ENCODE data around the gene MYL11. TPM values are rescaled to one million over a fixed set of nuclear protein-coding genes. Genes with fewer than 3 reads are reported as not detected.
"Not testable (repeated sequence)": the region's sequence is repeated elsewhere in the genome, so short reads cannot be mapped to it uniquely, and the experiment has no call there.

MYL11 gene
- total RNA-seq, 1 experiment from 2014 or later, result not detected

- H3K27me3 ChIP-seq (ENCODE audit: control insufficient read depth, insufficient read depth, low read length), result no peaks in the 10 kb centered on the region
- in situ Hi-C loops (cut with HindIII; ENCODE audit: low pct_unique_long_range_greater_than_20kb, low sequenced_read_pairs) (no loop called here), intact Hi-C loops (cut with micrococcal nuclease; ENCODE audit: unreplicated experiment) (no loop called here)
- ChIA-PET POLR2A (no interaction called here), CTCF (no interaction called here)
- H3K9me3 ChIP-seq (ENCODE audit: control insufficient read depth, insufficient read depth, low read depth, low read length), result no peaks in the 10 kb centered on the region
- DNase-seq (ENCODE audit: low read depth, low spot score), result no peak
- no peak for ATAC-seq
- 0 out of 2 replicates have a peak, but pooled peaks cover 2% of the 10 kb centered on the region for H3K4me1 ChIP-seq (ENCODE audit: control insufficient read depth, insufficient read depth, low read length)
- no TSS peak for BruUV-seq (replicated peaks)
- H3K27ac ChIP-seq (ENCODE audit: low read length), result no peak overlapping the region
- H3K36me3 ChIP-seq (ENCODE audit: control insufficient read depth, insufficient read depth, low read length), result no peaks in the 10 kb centered on the region
- H3K4me3 ChIP-seq (ENCODE audit: low read depth in 2 of 2, low read length in 2 of 2), result no peak overlapping the region
- TF ChIP-seq POLR2AphosphoS5 (IDR thresholded peaks at IDR 0.05; ENCODE audit: low read depth, low read length), result no peak
- no peak for TF ChIP-seq TCF7L2 (IDR thresholded peaks at IDR 0.05; ENCODE audit: low read depth, low read length)
- TF ChIP-seq, protein P1, sequence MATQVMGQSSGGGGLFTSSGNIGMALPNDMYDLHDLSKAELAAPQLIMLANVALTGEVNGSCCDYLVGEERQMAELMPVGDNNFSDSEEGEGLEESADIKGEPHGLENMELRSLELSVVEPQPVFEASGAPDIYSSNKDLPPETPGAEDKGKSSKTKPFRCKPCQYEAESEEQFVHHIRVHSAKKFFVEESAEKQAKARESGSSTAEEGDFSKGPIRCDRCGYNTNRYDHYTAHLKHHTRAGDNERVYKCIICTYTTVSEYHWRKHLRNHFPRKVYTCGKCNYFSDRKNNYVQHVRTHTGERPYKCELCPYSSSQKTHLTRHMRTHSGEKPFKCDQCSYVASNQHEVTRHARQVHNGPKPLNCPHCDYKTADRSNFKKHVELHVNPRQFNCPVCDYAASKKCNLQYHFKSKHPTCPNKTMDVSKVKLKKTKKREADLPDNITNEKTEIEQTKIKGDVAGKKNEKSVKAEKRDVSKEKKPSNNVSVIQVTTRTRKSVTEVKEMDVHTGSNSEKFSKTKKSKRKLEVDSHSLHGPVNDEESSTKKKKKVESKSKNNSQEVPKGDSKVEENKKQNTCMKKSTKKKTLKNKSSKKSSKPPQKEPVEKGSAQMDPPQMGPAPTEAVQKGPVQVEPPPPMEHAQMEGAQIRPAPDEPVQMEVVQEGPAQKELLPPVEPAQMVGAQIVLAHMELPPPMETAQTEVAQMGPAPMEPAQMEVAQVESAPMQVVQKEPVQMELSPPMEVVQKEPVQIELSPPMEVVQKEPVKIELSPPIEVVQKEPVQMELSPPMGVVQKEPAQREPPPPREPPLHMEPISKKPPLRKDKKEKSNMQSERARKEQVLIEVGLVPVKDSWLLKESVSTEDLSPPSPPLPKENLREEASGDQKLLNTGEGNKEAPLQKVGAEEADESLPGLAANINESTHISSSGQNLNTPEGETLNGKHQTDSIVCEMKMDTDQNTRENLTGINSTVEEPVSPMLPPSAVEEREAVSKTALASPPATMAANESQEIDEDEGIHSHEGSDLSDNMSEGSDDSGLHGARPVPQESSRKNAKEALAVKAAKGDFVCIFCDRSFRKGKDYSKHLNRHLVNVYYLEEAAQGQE (IDR thresholded peaks at IDR 0.05; ENCODE audit: insufficient read depth in 1 of 2, low read depth in 2 of 2, low read length in 1 of 2), result no peak
- TF ChIP-seq, protein P2, sequence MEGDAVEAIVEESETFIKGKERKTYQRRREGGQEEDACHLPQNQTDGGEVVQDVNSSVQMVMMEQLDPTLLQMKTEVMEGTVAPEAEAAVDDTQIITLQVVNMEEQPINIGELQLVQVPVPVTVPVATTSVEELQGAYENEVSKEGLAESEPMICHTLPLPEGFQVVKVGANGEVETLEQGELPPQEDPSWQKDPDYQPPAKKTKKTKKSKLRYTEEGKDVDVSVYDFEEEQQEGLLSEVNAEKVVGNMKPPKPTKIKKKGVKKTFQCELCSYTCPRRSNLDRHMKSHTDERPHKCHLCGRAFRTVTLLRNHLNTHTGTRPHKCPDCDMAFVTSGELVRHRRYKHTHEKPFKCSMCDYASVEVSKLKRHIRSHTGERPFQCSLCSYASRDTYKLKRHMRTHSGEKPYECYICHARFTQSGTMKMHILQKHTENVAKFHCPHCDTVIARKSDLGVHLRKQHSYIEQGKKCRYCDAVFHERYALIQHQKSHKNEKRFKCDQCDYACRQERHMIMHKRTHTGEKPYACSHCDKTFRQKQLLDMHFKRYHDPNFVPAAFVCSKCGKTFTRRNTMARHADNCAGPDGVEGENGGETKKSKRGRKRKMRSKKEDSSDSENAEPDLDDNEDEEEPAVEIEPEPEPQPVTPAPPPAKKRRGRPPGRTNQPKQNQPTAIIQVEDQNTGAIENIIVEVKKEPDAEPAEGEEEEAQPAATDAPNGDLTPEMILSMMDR (IDR thresholded peaks at IDR 0.05), result no peak
- no peak for TF ChIP-seq SIN3A (IDR thresholded peaks at IDR 0.05; ENCODE audit: borderline replicate concordance, insufficient read depth, low read depth, low read length)
Measured at GRCh38 chr16:30340621-30341020, 34.0 kb upstream of the MYL11 start.

DNA sequence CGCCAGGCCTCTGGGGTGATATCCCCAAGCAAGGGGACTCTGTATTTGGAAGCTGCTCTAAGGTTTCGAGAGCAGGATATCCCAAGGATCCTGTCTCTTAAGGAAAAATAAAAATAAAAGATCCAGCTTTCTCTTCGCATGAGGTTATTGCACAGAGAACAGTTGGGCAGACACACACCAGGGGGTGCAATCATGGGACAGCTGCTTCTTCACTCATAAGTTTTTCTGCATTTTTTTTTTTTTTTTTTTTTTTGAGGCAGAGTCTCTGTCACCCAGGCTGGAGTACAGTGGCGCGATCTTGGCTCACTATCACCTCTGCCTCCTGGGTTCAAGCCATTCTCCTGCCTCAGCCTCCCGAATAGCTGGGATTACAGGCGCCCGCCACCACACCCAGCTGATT is 32.6 kb upstream of the MYL11 start:
- ATAC-seq, result peak; percentile 37; the same call in 1 of the 2 replicates
- POLR2A ChIA-PET, result not testable (repeated sequence)

DNA sequence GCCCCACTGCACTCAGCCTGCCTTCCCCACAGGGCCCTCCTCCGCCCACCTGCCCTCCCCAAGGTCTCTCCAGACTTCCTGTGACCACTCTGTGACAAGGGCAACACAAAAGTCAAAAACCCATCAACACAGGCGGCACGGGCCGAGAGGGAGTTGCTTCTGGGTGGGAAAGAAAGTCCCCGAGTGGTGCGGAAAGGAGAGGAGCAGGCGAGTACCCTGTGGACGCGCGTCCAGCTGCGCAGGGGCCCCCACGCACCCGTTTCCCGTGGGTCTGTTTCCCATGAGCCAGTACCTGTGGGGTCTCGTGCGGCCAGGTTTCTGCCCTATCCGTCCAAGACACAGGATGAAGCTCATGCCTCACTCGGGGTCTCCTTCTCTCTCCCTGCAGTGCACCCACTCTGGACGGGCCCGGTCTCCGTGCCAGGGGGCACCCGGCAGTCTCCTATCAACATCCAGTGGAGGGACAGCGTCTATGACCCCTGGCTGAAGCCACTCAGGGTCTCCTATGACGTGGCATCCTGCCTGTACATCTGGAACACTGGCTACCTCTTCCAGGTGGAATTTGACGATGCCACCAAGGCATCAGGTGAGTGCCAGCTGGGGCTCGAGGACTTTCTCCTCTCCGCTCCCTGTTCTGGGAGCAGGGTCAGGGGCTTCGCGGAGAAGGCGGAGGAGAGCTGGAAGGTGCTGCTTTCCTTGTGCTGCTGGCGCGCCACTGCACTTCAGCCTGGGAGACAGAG is 31.7 kb upstream of the MYL11 start:
- DNase-seq (ENCODE audit: low read depth, low spot score) (no peak), ATAC-seq (no peak)
- TF ChIP-seq SIN3A (IDR thresholded peaks at IDR 0.05; ENCODE audit: borderline replicate concordance, insufficient read depth, low read depth, low read length), result no peak
- TF ChIP-seq, protein P2 (IDR thresholded peaks at IDR 0.05), result no peak
- TF ChIP-seq, protein P1 (IDR thresholded peaks at IDR 0.05; ENCODE audit: insufficient read depth in 1 of 2, low read depth in 2 of 2, low read length in 1 of 2), result no peak
- no peak for TF ChIP-seq TCF7L2 (IDR thresholded peaks at IDR 0.05; ENCODE audit: low read depth, low read length)
- TF ChIP-seq POLR2AphosphoS5 (IDR thresholded peaks at IDR 0.05; ENCODE audit: low read depth, low read length), result no peak
- Histone ChIP-seq H3K27me3 (ENCODE audit: control insufficient read depth, insufficient read depth, low read length) (no peaks in the 10 kb centered on the region), H3K27ac (ENCODE audit: low read length) (no peak overlapping the region), H3K4me1 (ENCODE audit: control insufficient read depth, insufficient read depth, low read length) (no peaks in the 10 kb centered on the region), H3K36me3 (ENCODE audit: control insufficient read depth, insufficient read depth, low read length) (no peaks in the 10 kb centered on the region), H3K4me3 (ENCODE audit: low read depth in 2 of 2, low read length in 2 of 2) (no peak overlapping the region), H3K9me3 (ENCODE audit: control insufficient read depth, insufficient read depth, low read depth, low read length) (no peaks in the 10 kb centered on the region)
- intact Hi-C loops (cut with micrococcal nuclease; ENCODE audit: unreplicated experiment), result no loop called here
- POLR2A ChIA-PET, result no interaction called here
- BruUV-seq (replicated peaks), result no TSS peak
- in situ Hi-C loops (cut with HindIII; ENCODE audit: low pct_unique_long_range_greater_than_20kb, low sequenced_read_pairs), result no loop called here
- CTCF ChIA-PET, result no interaction called here

More for the DNA sequence above, 32.6 kb upstream of the MYL11 start:
- intact Hi-C loops (cut with micrococcal nuclease; ENCODE audit: unreplicated experiment); H3K9me3 ChIP-seq (ENCODE audit: control insufficient read depth, insufficient read depth, low read depth, low read length); DNase-seq (ENCODE audit: low read depth, low spot score); BruUV-seq (replicated peaks); H3K27ac ChIP-seq (ENCODE audit: low read length); CTCF ChIA-PET; H3K4me3 ChIP-seq (ENCODE audit: low read depth in 2 of 2, low read length in 2 of 2); in situ Hi-C loops (cut with HindIII; ENCODE audit: low pct_unique_long_range_greater_than_20kb, low sequenced_read_pairs); H3K36me3 ChIP-seq (ENCODE audit: control insufficient read depth, insufficient read depth, low read length); H3K27me3 ChIP-seq (ENCODE audit: control insufficient read depth, insufficient read depth, low read length); H3K4me1 ChIP-seq (ENCODE audit: control insufficient read depth, insufficient read depth, low read length): not testable (repeated sequence)
